Peyer's patch (tissue), 4 donors: ENCODE measurements around the gene KISS1R. TPM values are rescaled to one million over a fixed set of nuclear protein-coding genes. Genes with fewer than 3 reads are reported as not detected.

Experiments
- DNase-seq, 3 donors: peaks; one replicate each; pipeline ENCODE4 v3.0.0-alpha.2; 2017 to 2019
- H3K27ac ChIP-seq, 4 donors: fragments of 200-600 bp; sonication (generic); one replicate each; pipeline ENCODE4 v1.5.1; 2016 to 2019
- H3K27me3 ChIP-seq, 2 donors: fragments of 200-600 bp; sonication (generic); one replicate each; pipeline ENCODE4 v1.5.1; 2019
- H3K36me3 ChIP-seq, 3 donors: fragments of 200-600 bp; sonication (generic); one replicate each; pipeline ENCODE4 v1.5.1; 2016 to 2019
- H3K4me1 ChIP-seq, 4 donors: fragments of 200-600 bp; sonication (generic); one replicate each; pipeline ENCODE4 v1.5.1; 2016 to 2019
- H3K4me3 ChIP-seq, 4 donors: fragments of 200-600 bp; sonication (generic); 1 replicate in 3 of 4; 2 replicates in 1 of 4; pipeline ENCODE4 v1.5.1; 2016 to 2019; ENCODE audit warnings: mild to moderate bottlenecking in 1 of 4
- H3K9me3 ChIP-seq, 4 donors: fragments of 200-600 bp; sonication (generic); one replicate each; pipeline ENCODE4 v1.5.1; 2016 to 2019; ENCODE audit warnings: mild to moderate bottlenecking in 1 of 4
- CTCF ChIP-seq, 6 experiments: fragments of 450-650 bp in 4 of 6; fragments of 200-600 bp in 2 of 6; sonication (generic) in 1 of 6; IDR thresholded peaks; one replicate each; pipeline ENCODE4 v1.5.1; 2017 to 2019; ENCODE audit warnings: antibody characterized with exemption in 6 of 6, mild to moderate bottlenecking in 3 of 6, moderate library complexity in 1 of 6
- POLR2A ChIP-seq, 2 donors: fragments of 450-650 bp; IDR thresholded peaks; one replicate each; pipeline ENCODE4 v1.5.1; 2017; ENCODE audit warnings: antibody characterized with exemption in 2 of 2, mild to moderate bottlenecking in 2 of 2, moderate library complexity in 2 of 2
- total RNA-seq, 4 donors: library from RNA; depleted of rRNA; stranded (reverse); fragments of >200 nt; gene quantifications; one replicate each; pipeline ENCODE4 v1.1.0, GENCODE V29; 2016

The KISS1R gene
- total RNA-seq, 4 donors from 2014 or later = not detected

GRCh38 chr19:936175-936546 is 19.0 kb downstream of the KISS1R start:
- TF ChIP-seq CTCF (IDR thresholded peaks at IDR 0.05) = no peak
- TF ChIP-seq POLR2A (IDR thresholded peaks at IDR 0.05) = no peak
- H3K36me3 ChIP-seq = no peaks in the 10 kb centered on the region
- H3K27me3 ChIP-seq = no peaks in the 10 kb centered on the region
- H3K27ac ChIP-seq = no peak overlapping the region
- H3K4me1 ChIP-seq = peaks cover 13 to 47% (median 20%) of the 10 kb centered on the region in 4 donors
- H3K4me3 ChIP-seq = no peak overlapping the region
- DNase-seq = no peak
- no peaks in the 10 kb centered on the region for H3K9me3 ChIP-seq

GRCh38 chr19:937259-937694 is 20.1 kb downstream of the KISS1R start:
- Histone ChIP-seq H3K4me3 (no peak overlapping the region), H3K36me3 (no peaks in the 10 kb centered on the region), H3K4me1 (peaks cover 18 to 56% (median 23%) of the 10 kb centered on the region in 4 donors), H3K9me3 (no peaks in the 10 kb centered on the region), H3K27ac (no peak overlapping the region), H3K27me3 (no peaks in the 10 kb centered on the region)
- TF ChIP-seq POLR2A (IDR thresholded peaks at IDR 0.05) = no peak
- no peak for TF ChIP-seq CTCF (IDR thresholded peaks at IDR 0.05)
- DNase-seq = no peak

- Histone ChIP-seq H3K4me1 (peaks cover 10 to 46% (median 17%) of the 10 kb centered on the region in 4 donors), H3K27ac (no peak overlapping the region), H3K27me3 (no peaks in the 10 kb centered on the region), H3K9me3 (no peaks in the 10 kb centered on the region), H3K36me3 (no peaks in the 10 kb centered on the region), H3K4me3 (no peak overlapping the region)
- no peak for TF ChIP-seq CTCF (IDR thresholded peaks at IDR 0.05)
- no peak for TF ChIP-seq POLR2A (IDR thresholded peaks at IDR 0.05)
- DNase-seq = no peak
Observed at GRCh38 chr19:938233-938923, 21.2 kb downstream of the KISS1R start.

GRCh38 chr19:939439-939838 is 22.3 kb downstream of the KISS1R start:
- no peaks in the 10 kb centered on the region for H3K36me3 ChIP-seq

GRCh38 chr19:939922-940321 is 22.8 kb downstream of the KISS1R start:
- no peaks in the 10 kb centered on the region for H3K9me3 ChIP-seq
- H3K4me3 ChIP-seq = no peak overlapping the region
- H3K4me1 ChIP-seq = peaks cover 9 to 38% (median 11%) of the 10 kb centered on the region in 4 donors
- H3K27ac ChIP-seq = peak overlapping the region in 2 of 4 donors; percentile 84 to 92
- no peaks in the 10 kb centered on the region for H3K36me3 ChIP-seq
- DNase-seq = no peak
- no peaks in the 10 kb centered on the region for H3K27me3 ChIP-seq
- TF ChIP-seq CTCF (IDR thresholded peaks at IDR 0.05) (no peak), POLR2A (IDR thresholded peaks at IDR 0.05) (no peak)

More at GRCh38 chr19:939439-939838, 22.3 kb downstream of the KISS1R start:
- H3K4me1 ChIP-seq = peaks cover 10 to 38% (median 13%) of the 10 kb centered on the region in 4 donors
- H3K4me3 ChIP-seq = no peak overlapping the region
- H3K27ac ChIP-seq = no peak overlapping the region
- H3K27me3 ChIP-seq = no peaks in the 10 kb centered on the region
- TF ChIP-seq POLR2A (IDR thresholded peaks at IDR 0.05) (no peak), CTCF (IDR thresholded peaks at IDR 0.05) (no peak)
- H3K9me3 ChIP-seq = no peaks in the 10 kb centered on the region
- no peak for DNase-seq
